Fibroblast of villous mesenchyme (primary cell): ENCODE results near the gene SORCS2. TPM values are rescaled to one million over a fixed set of nuclear protein-coding genes. Genes with fewer than 3 reads are reported as not detected.
"Not testable (repeated sequence)": the region's sequence is repeated elsewhere in the genome, so short reads cannot be mapped to it uniquely, and the experiment has no call there.

Experiments
- DNase-seq: peaks from one replicate; pipeline ENCODE4 v3.0.0-alpha.2; 2010; ENCODE audit warnings: low read depth
- H3K4me3 ChIP-seq: 2 replicates; pipeline ENCODE4 v1.5.1; 2011; ENCODE audit warnings: low read depth, mild to moderate bottlenecking, low read length
- total RNA-seq: library from RNA; depleted of rRNA; stranded (reverse); fragments of >200 nt; gene quantifications from 2 replicates; pipeline ENCODE4 v1.2.3, GENCODE V29; 2012
- TF ChIP-seq, protein P1 (sequence below): IDR thresholded peaks from 2 replicates; pipeline ENCODE4 v1.5.1; 2012; ENCODE audit warnings: low read depth, mild to moderate bottlenecking, low read length; ENCODE audit not compliant: insufficient read depth

The SORCS2 gene
- total RNA-seq, 1 donor, result under 0.01 TPM

GRCh38 chr4:7159923-7160322 is 32.4 kb upstream of the SORCS2 start:
- TF ChIP-seq, protein P1, sequence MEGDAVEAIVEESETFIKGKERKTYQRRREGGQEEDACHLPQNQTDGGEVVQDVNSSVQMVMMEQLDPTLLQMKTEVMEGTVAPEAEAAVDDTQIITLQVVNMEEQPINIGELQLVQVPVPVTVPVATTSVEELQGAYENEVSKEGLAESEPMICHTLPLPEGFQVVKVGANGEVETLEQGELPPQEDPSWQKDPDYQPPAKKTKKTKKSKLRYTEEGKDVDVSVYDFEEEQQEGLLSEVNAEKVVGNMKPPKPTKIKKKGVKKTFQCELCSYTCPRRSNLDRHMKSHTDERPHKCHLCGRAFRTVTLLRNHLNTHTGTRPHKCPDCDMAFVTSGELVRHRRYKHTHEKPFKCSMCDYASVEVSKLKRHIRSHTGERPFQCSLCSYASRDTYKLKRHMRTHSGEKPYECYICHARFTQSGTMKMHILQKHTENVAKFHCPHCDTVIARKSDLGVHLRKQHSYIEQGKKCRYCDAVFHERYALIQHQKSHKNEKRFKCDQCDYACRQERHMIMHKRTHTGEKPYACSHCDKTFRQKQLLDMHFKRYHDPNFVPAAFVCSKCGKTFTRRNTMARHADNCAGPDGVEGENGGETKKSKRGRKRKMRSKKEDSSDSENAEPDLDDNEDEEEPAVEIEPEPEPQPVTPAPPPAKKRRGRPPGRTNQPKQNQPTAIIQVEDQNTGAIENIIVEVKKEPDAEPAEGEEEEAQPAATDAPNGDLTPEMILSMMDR, result no peak
- H3K4me3 ChIP-seq, result no peak overlapping the region
- no peak for DNase-seq

- no peak for DNase-seq
- no peak overlapping the region for H3K4me3 ChIP-seq
- TF ChIP-seq, protein P1, result no peak
These were observed 31.9 kb upstream of the SORCS2 start for GRCh38 chr4:7160439-7160838.

- DNase-seq, result no peak
- H3K4me3 ChIP-seq, result no peak overlapping the region
- TF ChIP-seq, protein P1, result no peak
These were observed 31.3 kb upstream of the SORCS2 start for GRCh38 chr4:7160951-7161440.

GRCh38 chr4:7161721-7162214 is 30.6 kb upstream of the SORCS2 start:
- H3K4me3 ChIP-seq, result no peak overlapping the region
- no peak for DNase-seq
- TF ChIP-seq, protein P1, result no peak

DNA sequence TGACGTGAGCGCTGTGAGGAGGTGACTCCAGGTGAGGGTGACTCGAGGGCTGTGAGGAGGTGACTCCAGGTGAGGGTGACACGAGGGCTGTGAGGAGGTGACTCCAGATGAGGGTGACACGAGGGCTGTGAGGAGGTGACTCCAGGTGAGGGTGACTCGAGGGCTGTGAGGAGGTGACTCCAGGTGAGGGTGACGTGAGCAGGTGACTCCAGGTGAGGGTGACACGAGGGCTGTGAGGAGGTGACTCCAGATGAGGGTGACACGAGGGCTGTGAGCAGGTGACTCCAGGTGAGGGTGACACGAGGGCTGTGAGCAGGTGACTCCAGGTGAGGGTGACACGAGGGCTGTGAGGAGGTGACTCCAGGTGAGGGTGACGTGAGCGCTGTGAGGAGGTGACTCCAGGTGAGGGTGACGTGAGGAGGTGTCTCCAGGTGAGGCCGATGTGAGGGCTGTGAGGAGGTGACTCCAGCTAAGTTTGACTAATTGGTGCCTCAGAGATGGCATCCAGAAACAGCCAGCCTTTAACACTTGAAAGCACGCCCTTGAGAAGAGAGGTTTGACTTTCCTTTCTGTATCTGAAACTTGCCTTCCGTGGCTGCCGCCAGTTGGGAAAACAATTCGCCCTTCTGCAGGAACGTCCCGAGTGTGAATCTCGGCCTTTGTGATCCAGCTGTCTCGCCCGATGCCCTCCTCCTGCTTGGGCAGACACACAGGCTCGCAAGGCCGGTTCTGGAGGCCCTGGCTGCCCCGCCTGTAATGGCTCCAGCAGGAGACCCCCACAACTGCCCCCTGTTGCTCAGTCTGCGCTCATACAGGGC is 27.1 kb upstream of the SORCS2 start:
- not testable (repeated sequence) for DNase-seq

GRCh38 chr4:7165874-7166201 is 26.5 kb upstream of the SORCS2 start:
- DNase-seq, result no peak
- TF ChIP-seq, protein P1, result no peak

More for the DNA sequence above, 27.1 kb upstream of the SORCS2 start:
- H3K4me3 ChIP-seq, result not testable (repeated sequence)

DNA sequence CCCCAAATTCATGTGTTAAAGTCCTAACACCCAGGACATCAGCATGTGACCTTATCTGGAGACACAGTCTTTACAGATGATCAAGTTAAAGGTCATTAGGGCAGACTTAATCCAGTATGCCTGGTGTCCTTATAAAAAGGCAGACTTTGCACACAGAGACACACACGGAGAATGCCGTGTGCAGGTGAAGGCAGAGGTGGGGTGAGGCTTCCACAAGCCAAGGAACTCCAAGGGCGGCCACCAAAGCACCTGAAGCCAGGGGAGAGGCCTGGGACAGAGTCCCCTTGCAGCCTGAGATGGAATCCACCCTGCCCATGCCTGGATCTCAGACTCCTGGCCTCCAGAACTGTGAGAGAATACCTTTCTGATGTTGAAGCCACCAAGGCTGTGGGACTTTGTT is 26.1 kb upstream of the SORCS2 start:
- DNase-seq, result no peak
- TF ChIP-seq, protein P1, result no peak
- H3K4me3 ChIP-seq, result no peak overlapping the region

More at GRCh38 chr4:7165874-7166201, 26.5 kb upstream of the SORCS2 start:
- no peak overlapping the region for H3K4me3 ChIP-seq
